Neuron (in vitro differentiated cells): Measurements from ENCODE around the gene S100P.
"Not testable (repeated sequence)": the region's sequence is repeated elsewhere in the genome, so short reads cannot be mapped to it uniquely, and the experiment has no call there.

Experiments used
- H2AFZ ChIP-seq: one replicate; pipeline ENCODE4 v1.6.1; 2013; ENCODE audit warnings: low read depth, mild to moderate bottlenecking, inconsistent platforms, low read length, moderate library complexity
- H3K27me3 ChIP-seq: one replicate; pipeline ENCODE4 v1.6.1; 2013; ENCODE audit warnings: low read length; ENCODE audit not compliant: insufficient read depth
- H3K36me3 ChIP-seq: one replicate; pipeline ENCODE4 v1.6.1; 2013; ENCODE audit warnings: low read length; ENCODE audit not compliant: insufficient read depth
- H3K4me1 ChIP-seq: one replicate; pipeline ENCODE4 v1.6.1; 2013; ENCODE audit warnings: low read length; ENCODE audit not compliant: insufficient read depth
- H3K4me3 ChIP-seq: 2 replicates; pipeline ENCODE4 v1.5.1; 2013; ENCODE audit warnings: mild to moderate bottlenecking, low read length, moderate library complexity
- H3K9me3 ChIP-seq: one replicate; pipeline ENCODE4 v1.6.1; 2013; ENCODE audit warnings: low read length

S100P gene

DNA sequence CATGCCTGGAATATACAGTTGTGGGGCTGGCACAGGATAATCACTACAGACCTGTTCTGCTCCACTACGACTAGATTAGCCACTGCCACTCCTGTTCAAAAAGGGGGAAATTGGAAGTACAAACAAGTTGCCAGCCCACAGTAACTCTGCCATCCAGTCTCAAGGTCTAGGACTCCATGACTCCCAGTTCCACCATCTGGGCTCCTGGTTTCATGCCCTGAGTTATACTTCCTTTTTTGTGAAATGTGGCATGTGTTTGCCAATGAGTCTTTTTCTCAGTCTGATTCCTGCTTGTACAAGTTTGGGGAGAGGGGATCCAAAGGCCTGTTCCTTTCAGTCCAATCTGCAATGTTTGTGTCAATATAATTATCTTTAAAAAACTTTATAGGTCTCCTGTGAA lies 21.3 kb downstream of the S100P start:
- Histone ChIP-seq H3K36me3 (no peaks in the 10 kb centered on the region), H3K4me1 (peaks cover 11% of the 10 kb centered on the region), H3K27me3 (no peaks in the 10 kb centered on the region), H3K9me3 (no peaks in the 10 kb centered on the region), H3K4me3 (no peak overlapping the region), H2AFZ (no peak overlapping the region)

- peaks cover 10% of the 10 kb centered on the region for H3K4me1 ChIP-seq
- peak overlapping the region; percentile 97 for H2AFZ ChIP-seq
- no peaks in the 10 kb centered on the region for H3K27me3 ChIP-seq
- no peaks in the 10 kb centered on the region for H3K36me3 ChIP-seq
- no peaks in the 10 kb centered on the region for H3K9me3 ChIP-seq
- peak overlapping the region; percentile 78 for H3K4me3 ChIP-seq
These were observed 22.0 kb downstream of the S100P start for GRCh38 chr4:6715704-6716017.

- no peaks in the 10 kb centered on the region for H3K27me3 ChIP-seq
- H2AFZ ChIP-seq: peak within 1 kb of the TSS; percentile 97
- H3K9me3 ChIP-seq: no peaks in the 10 kb centered on the region
- H3K4me1 ChIP-seq: peaks cover 12% of the 10 kb centered on the region
- H3K4me3 ChIP-seq: peak within 1 kb of the TSS; percentile 78
- no peaks in the 10 kb centered on the region for H3K36me3 ChIP-seq
These were observed 22.6 kb downstream of the S100P start, which contains the start of gene BLOC1S4 for GRCh38 chr4:6716018-6716911. Gene BLOC1S4 (plus strand): TSS chr4:6716174. CDS start chr4:6716210, 36 bp downstream.

- H2AFZ ChIP-seq: no peak overlapping the region
- no peaks in the 10 kb centered on the region for H3K36me3 ChIP-seq
- H3K9me3 ChIP-seq: no peaks in the 10 kb centered on the region
- H3K4me3 ChIP-seq: peak overlapping the region; percentile 78
- peaks cover 12% of the 10 kb centered on the region for H3K4me1 ChIP-seq
- H3K27me3 ChIP-seq: no peaks in the 10 kb centered on the region
These were observed 23.4 kb downstream of the S100P start for GRCh38 chr4:6716958-6717655.

DNA sequence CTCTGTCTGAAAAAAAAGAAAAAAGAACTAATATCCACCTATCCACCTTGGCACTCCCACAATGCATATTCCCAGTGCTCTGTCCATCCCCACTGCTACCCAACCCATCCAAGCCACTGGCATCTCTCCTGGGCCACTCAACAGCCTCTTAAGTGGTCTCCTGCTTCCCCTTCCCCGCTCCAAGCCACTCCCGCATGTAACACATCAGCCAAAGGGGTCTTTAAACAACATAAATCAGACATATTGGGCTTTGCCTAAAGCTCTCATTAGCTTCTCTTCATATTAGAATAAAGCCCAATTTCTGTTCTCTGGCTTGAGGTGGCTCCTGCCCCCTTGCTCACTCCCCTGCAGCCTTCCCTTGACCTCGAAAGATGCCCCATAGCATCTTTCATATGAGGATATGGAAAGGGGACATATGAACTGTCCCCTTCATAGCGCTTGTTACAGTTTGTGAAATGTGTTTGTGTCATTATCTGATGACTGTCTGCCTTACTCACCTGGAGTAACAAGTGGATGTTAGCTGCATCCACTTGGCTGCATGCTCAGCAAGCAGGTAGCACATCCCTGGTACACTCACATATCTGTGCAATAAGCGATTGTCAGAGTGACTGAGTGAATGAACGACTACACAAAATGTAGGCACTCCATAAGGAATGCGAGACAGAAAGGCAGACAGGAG lies 25.4 kb downstream of the S100P start:
- Histone ChIP-seq H3K4me1 (peaks cover 14% of the 10 kb centered on the region), H3K36me3 (no peaks in the 10 kb centered on the region), H3K9me3 (no peaks in the 10 kb centered on the region), H3K27me3 (no peaks in the 10 kb centered on the region), H2AFZ (no peak overlapping the region), H3K4me3 (no peak overlapping the region)

- Histone ChIP-seq H3K4me3 (no peak overlapping the region), H3K27me3 (no peaks in the 10 kb centered on the region), H3K36me3 (no peaks in the 10 kb centered on the region), H3K4me1 (peaks cover 20% of the 10 kb centered on the region), H3K9me3 (no peaks in the 10 kb centered on the region), H2AFZ (no peak overlapping the region)
These were observed 26.0 kb downstream of the S100P start for GRCh38 chr4:6719611-6720179.

DNA sequence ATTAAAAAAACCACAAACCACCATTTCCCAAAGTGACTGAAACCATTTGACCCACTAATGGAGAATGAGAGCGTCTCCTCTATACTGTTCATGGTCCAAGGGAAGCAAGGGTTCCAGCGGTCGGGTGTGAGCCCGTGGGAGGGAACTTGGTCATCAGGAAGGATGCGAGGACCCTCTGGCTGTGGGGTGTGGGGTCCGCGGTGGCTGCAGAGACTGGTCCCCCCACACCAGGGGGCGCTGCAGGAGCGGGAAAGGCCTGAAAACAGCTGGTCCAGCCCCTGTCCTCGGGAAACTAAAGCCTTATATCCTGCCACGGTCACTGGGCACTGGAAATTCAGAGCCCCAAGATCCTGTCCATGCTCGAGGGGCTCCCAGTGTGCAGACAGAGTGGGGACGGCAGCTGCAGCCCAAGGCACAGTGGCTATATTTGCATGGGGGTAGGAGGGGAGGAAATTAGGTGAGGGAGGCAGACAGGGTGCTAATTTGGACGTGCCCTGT lies 26.6 kb downstream of the S100P start:
- H3K4me3 ChIP-seq: no peak overlapping the region
- peaks cover 26% of the 10 kb centered on the region for H3K4me1 ChIP-seq
- no peaks in the 10 kb centered on the region for H3K36me3 ChIP-seq
- H3K27me3 ChIP-seq: no peaks in the 10 kb centered on the region
- H3K9me3 ChIP-seq: no peaks in the 10 kb centered on the region
- no peak overlapping the region for H2AFZ ChIP-seq

- Histone ChIP-seq H3K36me3 (no peaks in the 10 kb centered on the region), H3K9me3 (no peaks in the 10 kb centered on the region), H2AFZ (no peak overlapping the region)
These were observed 27.4 kb downstream of the S100P start for GRCh38 chr4:6721121-6721520.

GRCh38 chr4:6722891-6723290 lies 29.2 kb downstream of the S100P start:
- no peak overlapping the region for H2AFZ ChIP-seq
- no peaks in the 10 kb centered on the region for H3K36me3 ChIP-seq
- H3K27me3 ChIP-seq: no peaks in the 10 kb centered on the region
- no peak overlapping the region for H3K4me3 ChIP-seq
- H3K4me1 ChIP-seq: peaks cover 30% of the 10 kb centered on the region
- H3K9me3 ChIP-seq: no peaks in the 10 kb centered on the region

More at GRCh38 chr4:6721121-6721520, 27.4 kb downstream of the S100P start:
- Histone ChIP-seq H3K27me3 (no peaks in the 10 kb centered on the region), H3K4me3 (no peak overlapping the region), H3K4me1 (peaks cover 26% of the 10 kb centered on the region)

DNA sequence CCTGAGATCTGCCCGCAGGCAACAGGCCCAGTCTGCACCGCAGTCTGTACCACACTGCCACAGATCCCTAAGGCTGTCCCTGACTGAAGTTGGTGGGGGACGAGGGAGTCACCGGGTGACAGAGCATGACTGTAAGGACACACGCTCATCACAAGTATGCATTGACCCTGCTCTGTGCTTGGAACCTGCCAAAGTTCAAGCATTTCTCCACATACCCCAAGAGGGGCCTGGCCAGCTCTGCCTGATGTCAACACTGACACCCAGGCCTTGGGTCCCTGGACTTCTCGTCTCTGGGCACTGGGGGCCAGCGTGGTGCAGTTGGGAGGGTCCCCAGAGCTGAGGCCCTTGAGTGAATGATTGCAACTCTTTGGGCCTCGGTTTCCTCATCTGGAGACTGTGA lies 30.2 kb downstream of the S100P start:
- Histone ChIP-seq H3K4me3 (no peak overlapping the region), H3K9me3 (no peaks in the 10 kb centered on the region), H3K4me1 (peaks cover 34% of the 10 kb centered on the region), H2AFZ (no peak overlapping the region), H3K36me3 (no peaks in the 10 kb centered on the region), H3K27me3 (no peaks in the 10 kb centered on the region)

DNA sequence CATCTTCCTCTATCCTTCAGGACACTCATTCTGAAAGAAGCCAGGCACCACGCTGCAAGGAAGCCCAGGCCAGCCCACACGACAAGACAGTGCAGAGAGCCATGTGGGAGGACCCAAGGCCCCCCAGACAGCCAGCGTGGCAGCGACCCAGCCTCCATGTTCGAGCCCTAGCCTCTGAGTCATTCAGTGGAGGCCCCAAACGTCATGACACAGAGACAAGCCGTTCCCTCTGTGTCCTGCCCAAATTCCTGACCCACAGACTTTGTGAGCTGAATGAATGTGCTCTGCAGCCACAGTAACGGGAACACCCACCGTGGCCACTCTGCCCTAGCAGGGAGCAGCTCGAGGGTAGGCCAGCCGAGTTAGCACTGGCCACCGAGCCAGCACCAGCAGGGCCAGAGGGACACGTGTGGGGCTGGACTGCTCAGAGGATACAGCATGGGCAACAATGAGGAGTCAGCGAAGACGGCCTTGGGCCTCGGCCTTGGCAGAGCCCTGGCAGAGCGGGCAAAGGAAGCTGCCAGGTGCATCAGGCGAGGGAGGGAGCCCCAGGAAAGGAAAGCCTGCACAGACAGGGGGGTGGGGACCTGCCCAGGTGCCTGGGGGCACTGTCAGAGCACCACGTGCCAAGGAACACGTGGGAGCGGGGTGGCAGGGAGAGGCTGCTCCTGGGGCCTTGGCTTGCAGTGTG lies 30.9 kb downstream of the S100P start:
- H3K36me3 ChIP-seq: no peaks in the 10 kb centered on the region
- H3K4me3 ChIP-seq: no peak overlapping the region
- H3K9me3 ChIP-seq: no peaks in the 10 kb centered on the region
- no peaks in the 10 kb centered on the region for H3K27me3 ChIP-seq
- H3K4me1 ChIP-seq: peaks cover 34% of the 10 kb centered on the region
- no peak overlapping the region for H2AFZ ChIP-seq

DNA sequence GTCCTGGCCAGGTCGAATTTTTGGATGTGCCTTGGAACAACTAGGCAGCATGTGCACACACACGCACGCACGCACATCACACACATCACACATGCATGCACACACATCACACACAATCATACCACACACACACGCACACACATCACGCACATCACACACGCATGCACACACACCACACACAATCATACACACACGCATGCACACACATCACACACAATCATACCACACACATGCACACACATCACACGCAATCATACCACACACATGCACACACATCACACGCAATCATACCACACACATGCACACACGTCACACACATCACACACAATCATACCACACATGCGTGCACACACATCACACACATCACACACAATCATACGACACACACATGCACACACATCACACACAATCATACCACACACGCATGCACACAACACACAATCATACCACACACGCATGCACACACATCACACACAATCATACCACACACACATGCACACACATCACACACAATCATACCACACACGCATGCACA lies 31.8 kb downstream of the S100P start:
- H3K27me3 ChIP-seq, H3K9me3 ChIP-seq, H2AFZ ChIP-seq, H3K36me3 ChIP-seq, H3K4me3 ChIP-seq: not testable (repeated sequence)
- H3K4me1 ChIP-seq: peaks cover 31% of the 10 kb centered on the region
